ENCODE measurements around the gene GOLGA8A.

The GOLGA8A gene

DNA sequence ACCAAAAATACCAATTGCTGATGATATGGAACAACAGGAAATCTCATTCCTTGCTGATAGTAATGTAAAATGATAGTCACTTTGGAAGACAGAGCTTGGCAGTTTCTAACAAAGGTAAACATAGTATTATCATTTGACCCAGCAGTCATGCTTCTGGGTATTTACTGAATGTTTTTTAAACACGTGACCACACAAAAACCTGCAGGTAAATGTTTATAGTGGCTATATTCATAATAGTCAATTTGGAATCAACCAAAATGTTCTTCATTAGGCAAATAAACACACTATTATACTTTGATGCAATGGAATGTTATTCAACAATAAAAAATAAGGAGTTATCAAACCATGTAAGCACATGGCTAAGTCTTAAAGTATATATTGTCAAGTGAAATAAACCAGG, 24.1 kb upstream of the GOLGA8A start:
- H3K4me3 ChIP-seq (ENCODE audit: low read depth, low read length), result no peak overlapping the region
- TF ChIP-seq, protein P1, sequence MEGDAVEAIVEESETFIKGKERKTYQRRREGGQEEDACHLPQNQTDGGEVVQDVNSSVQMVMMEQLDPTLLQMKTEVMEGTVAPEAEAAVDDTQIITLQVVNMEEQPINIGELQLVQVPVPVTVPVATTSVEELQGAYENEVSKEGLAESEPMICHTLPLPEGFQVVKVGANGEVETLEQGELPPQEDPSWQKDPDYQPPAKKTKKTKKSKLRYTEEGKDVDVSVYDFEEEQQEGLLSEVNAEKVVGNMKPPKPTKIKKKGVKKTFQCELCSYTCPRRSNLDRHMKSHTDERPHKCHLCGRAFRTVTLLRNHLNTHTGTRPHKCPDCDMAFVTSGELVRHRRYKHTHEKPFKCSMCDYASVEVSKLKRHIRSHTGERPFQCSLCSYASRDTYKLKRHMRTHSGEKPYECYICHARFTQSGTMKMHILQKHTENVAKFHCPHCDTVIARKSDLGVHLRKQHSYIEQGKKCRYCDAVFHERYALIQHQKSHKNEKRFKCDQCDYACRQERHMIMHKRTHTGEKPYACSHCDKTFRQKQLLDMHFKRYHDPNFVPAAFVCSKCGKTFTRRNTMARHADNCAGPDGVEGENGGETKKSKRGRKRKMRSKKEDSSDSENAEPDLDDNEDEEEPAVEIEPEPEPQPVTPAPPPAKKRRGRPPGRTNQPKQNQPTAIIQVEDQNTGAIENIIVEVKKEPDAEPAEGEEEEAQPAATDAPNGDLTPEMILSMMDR (IDR thresholded peaks at IDR 0.05; ENCODE audit: low read depth, low read length), result no peak

DNA sequence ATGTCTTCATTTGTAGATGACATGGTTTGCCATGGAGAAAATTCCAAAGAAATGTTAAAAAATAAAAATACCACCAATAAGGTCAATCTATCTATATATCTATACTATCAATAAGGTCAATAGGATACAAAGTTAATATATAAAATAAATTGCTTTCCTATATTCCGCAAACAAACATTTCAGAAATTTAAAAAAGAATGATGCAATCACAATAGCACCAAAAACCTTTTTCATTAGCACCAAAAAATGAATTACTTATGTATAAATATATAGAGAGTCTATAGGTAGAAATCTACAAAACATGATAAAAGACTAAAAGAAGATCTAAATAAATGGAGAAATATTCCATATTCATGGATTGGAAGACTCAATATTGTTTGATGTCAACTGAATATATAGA, 22.8 kb upstream of the GOLGA8A start:
- H3K4me3 ChIP-seq (ENCODE audit: low read depth, low read length), result no peak overlapping the region
- TF ChIP-seq, protein P1 (IDR thresholded peaks at IDR 0.05; ENCODE audit: low read depth, low read length), result no peak

DNA sequence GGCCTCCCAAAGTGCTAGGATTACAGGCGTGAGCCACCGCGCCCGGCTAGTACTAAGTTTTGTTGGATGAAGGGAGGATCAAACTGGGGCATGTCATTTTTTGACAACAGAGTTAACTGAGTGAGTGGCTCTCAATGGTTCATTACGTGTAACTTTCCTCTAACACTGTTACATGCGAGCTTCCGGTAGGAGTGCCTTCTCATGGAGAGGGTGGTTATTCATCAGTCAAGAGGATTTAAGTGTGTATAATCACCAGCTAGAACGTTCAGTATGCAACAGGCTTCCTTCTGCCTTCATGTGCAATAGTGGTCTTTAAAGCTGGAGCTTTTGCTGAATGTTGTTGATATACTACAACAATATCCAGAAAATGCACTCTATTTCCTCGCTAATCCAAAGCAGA, 19.1 kb upstream of the GOLGA8A start:
- TF ChIP-seq, protein P1 (IDR thresholded peaks at IDR 0.05; ENCODE audit: low read depth, low read length), result no peak

DNA sequence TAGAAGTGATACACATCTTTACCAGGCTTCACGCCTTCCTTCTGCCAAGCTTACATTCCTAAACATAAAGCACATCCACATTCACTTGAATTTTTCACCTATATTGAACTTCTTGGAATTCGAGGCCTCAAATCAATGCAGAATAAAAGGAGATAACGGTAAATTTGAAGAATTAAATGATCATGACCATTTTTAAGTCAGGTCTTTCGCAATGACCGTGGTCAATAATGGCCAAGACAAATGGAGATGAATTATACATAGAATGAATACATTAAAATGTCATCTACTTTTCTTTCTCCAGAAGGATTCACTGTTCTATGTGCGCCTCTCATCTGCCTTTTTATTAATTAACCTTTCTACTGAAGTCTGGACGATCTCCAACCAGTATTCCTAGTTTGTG, 5.3 kb upstream of the GOLGA8A start:
- no peak overlapping the region for H3K4me3 ChIP-seq (ENCODE audit: low read depth, low read length)
- TF ChIP-seq, protein P1 (IDR thresholded peaks at IDR 0.05; ENCODE audit: low read depth, low read length), result no peak

More for the DNA sequence above, 19.1 kb upstream of the GOLGA8A start:
- no peak overlapping the region for H3K4me3 ChIP-seq (ENCODE audit: low read depth, low read length)

- H3K4me3 ChIP-seq (ENCODE audit: low read depth, low read length), result no peak overlapping the region
- TF ChIP-seq, protein P1 (IDR thresholded peaks at IDR 0.05; ENCODE audit: low read depth, low read length), result no peak
Measured at GRCh38 chr15:34439878-34440277, 2.3 kb upstream of the GOLGA8A start.

GRCh38 chr15:34436956-34437442, 609 bp downstream of the GOLGA8A start:
- TF ChIP-seq, protein P1 (IDR thresholded peaks at IDR 0.05; ENCODE audit: low read depth, low read length), result no peak
- peak overlapping the region; percentile 62 for H3K4me3 ChIP-seq (ENCODE audit: low read depth, low read length)

GRCh38 chr15:34436126-34436955, 1.3 kb downstream of the GOLGA8A start:
- H3K4me3 ChIP-seq (ENCODE audit: low read depth, low read length), result peak overlapping the region; percentile 62

More at GRCh38 chr15:34436126-34436955, 1.3 kb downstream of the GOLGA8A start:
- TF ChIP-seq, protein P1 (IDR thresholded peaks at IDR 0.05; ENCODE audit: low read depth, low read length), result no peak
